Fibroblast of lung (primary cell): ENCODE measurements around the gene TMEM30B. TPM values are rescaled to one million over a fixed set of nuclear protein-coding genes. Genes with fewer than 3 reads are reported as not detected.

Source experiments
- DNase-seq, 2 donors: peaks; one replicate each; pipeline versions ENCODE4 v3.0.0 to v3.0.0-alpha.2; 2010; ENCODE audit warnings: low read depth in 2 of 2
- H2AFZ ChIP-seq: 2 replicates; pipeline ENCODE4 v1.5.1; 2012; ENCODE audit warnings: low read length, control low read depth, inconsistent platforms
- H3K27ac ChIP-seq: 2 replicates; pipeline ENCODE4 v1.5.1; 2011; ENCODE audit warnings: low read length, control low read depth; ENCODE audit not compliant: insufficient read depth
- H3K27me3 ChIP-seq: 2 replicates; pipeline ENCODE4 v1.5.1; 2011; ENCODE audit warnings: mild to moderate bottlenecking, low read length; ENCODE audit not compliant: control insufficient read depth, insufficient read depth
- H3K36me3 ChIP-seq: 2 replicates; pipeline ENCODE4 v1.5.1; 2011; ENCODE audit warnings: low read length; ENCODE audit not compliant: control insufficient read depth, insufficient read depth
- H3K4me1 ChIP-seq: 2 replicates; pipeline ENCODE4 v1.5.1; 2011; ENCODE audit warnings: low read length; ENCODE audit not compliant: control insufficient read depth, insufficient read depth; ENCODE audit errors: extremely low read depth
- H3K4me2 ChIP-seq: 2 replicates; pipeline ENCODE4 v1.5.1; 2011; ENCODE audit warnings: low read length, control low read depth; ENCODE audit not compliant: insufficient read depth; ENCODE audit errors: extremely low read depth
- H3K4me3 ChIP-seq, 4 experiments: fragments of 200-600 bp in 1 of 4; sonication (generic) in 1 of 4; replicated peaks in 1 of 4; 2 replicates each; pipeline ENCODE4 v1.5.1; 2011 to 2016; ENCODE audit warnings: low read length in 4 of 4, low read depth in 3 of 4, mild to moderate bottlenecking in 3 of 4, control low read depth in 2 of 4, inconsistent platforms in 1 of 4, mixed read lengths in 1 of 4; ENCODE audit not compliant: insufficient read depth in 1 of 4; ENCODE audit errors: control extremely low read depth in 1 of 4
- H3K79me2 ChIP-seq: 2 replicates; pipeline ENCODE4 v1.5.1; 2012; ENCODE audit warnings: mild to moderate bottlenecking, low read length, inconsistent platforms; ENCODE audit not compliant: control insufficient read depth, insufficient read depth
- H3K9ac ChIP-seq: 2 replicates; pipeline ENCODE4 v1.5.1; 2011; ENCODE audit warnings: mild to moderate bottlenecking, low read length, control low read depth; ENCODE audit not compliant: insufficient read depth
- H3K9me3 ChIP-seq: 2 replicates; pipeline ENCODE4 v1.5.1; 2012; ENCODE audit warnings: low read depth, low read length; ENCODE audit not compliant: control insufficient read depth, insufficient read depth
- H4K20me1 ChIP-seq: 2 replicates; pipeline ENCODE4 v1.5.1; 2011; ENCODE audit warnings: low read length; ENCODE audit not compliant: control insufficient read depth, insufficient read depth; ENCODE audit errors: extremely low read depth
- EZH2 ChIP-seq: IDR thresholded peaks from 2 replicates; pipeline ENCODE4 v1.5.1; 2012; ENCODE audit warnings: low read length, control low read depth, mild to moderate bottlenecking; ENCODE audit errors: missing control alignments
- polyA plus RNA-seq, 2 donors: library from polyadenylated mRNA; depleted of rRNA in 1 of 2; stranded (reverse) in 1 of 2; unstranded in 1 of 2; fragments of >200 nt; gene quantifications; 2 replicates each; pipeline ENCODE4 v1.2.1, GENCODE V29; 2011 to 2012; ENCODE audit warnings: missing spikeins in 1 of 2
- total RNA-seq: library from RNA; depleted of rRNA; stranded (reverse); fragments of >200 nt; gene quantifications from 2 replicates; pipeline ENCODE4 v1.2.1, GENCODE V29; 2014
- TF ChIP-seq, protein P1 (sequence below), 2 donors: IDR thresholded peaks in 1 of 2; conservative IDR thresholded peaks in 1 of 2; 1 replicate in 1 of 2; 2 replicates in 1 of 2; pipeline ENCODE4 v1.5.1; 2011 to 2012; ENCODE audit warnings: low read length in 2 of 2, control low read depth in 1 of 2, inconsistent platforms in 1 of 2, low read depth in 1 of 2, mild to moderate bottlenecking in 1 of 2

TMEM30B gene
- total and polyA plus RNA-seq, 2 donors (not counting 1 experiment from before 2014, with no cell fraction given): 0.22 to 0.83 TPM

DNA sequence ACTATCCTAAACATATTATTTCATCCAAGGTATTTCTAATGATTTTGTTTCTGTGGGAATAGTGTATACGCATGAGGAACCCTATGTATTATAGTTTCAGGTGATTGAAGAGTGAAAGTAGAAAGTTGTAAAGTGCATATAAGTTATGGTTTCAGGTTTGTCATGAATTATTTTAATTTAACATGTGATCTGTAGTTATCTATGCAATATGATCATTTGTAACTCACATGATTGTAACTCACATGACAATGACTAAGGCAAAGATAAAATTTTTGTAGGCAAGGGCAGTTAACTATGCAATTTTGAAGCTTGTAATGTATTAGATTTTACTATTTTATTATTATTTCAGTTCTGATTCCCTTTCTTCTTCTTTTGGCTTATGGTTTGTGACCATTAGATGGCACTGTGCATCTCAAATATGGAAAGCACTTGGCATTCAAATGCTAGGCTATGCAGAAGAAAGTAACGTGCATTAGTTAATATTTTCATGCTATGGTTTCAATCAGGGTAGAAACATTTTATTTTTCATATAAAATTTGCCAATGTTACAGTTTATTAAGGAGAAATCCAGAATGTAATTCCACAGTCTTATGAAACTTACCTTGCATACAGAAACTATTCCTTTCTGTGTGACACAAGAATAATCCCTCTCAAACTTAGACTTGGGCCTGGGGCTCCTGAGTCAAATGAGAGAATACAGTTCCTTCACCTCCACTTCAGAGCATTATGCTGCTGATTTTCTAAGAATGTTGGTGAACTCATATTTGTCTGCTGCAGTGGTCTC is 15.8 kb upstream of the TMEM30B start:
- H3K27me3 ChIP-seq: no peaks in the 10 kb centered on the region
- H3K9ac ChIP-seq: no peak overlapping the region
- no peak overlapping the region for H3K4me2 ChIP-seq
- TF ChIP-seq EZH2: no peak
- TF ChIP-seq, protein P1, sequence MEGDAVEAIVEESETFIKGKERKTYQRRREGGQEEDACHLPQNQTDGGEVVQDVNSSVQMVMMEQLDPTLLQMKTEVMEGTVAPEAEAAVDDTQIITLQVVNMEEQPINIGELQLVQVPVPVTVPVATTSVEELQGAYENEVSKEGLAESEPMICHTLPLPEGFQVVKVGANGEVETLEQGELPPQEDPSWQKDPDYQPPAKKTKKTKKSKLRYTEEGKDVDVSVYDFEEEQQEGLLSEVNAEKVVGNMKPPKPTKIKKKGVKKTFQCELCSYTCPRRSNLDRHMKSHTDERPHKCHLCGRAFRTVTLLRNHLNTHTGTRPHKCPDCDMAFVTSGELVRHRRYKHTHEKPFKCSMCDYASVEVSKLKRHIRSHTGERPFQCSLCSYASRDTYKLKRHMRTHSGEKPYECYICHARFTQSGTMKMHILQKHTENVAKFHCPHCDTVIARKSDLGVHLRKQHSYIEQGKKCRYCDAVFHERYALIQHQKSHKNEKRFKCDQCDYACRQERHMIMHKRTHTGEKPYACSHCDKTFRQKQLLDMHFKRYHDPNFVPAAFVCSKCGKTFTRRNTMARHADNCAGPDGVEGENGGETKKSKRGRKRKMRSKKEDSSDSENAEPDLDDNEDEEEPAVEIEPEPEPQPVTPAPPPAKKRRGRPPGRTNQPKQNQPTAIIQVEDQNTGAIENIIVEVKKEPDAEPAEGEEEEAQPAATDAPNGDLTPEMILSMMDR (conservative IDR thresholded peaks at IDR 0.05 in 1 of 2, IDR thresholded peaks at IDR 0.05 in 1 of 2; ENCODE audit: low read depth in 1 of 2, low read length in 2 of 2): peak; percentile 71 to 72
- H3K79me2 ChIP-seq: no peaks in the 10 kb centered on the region
- H3K4me1 ChIP-seq: no peaks in the 10 kb centered on the region
- H4K20me1 ChIP-seq: no peaks in the 10 kb centered on the region
- H3K4me3 ChIP-seq: no peak overlapping the region
- no peak overlapping the region for H2AFZ ChIP-seq
- no peak overlapping the region for H3K27ac ChIP-seq
- no peaks in the 10 kb centered on the region for H3K9me3 ChIP-seq
- peak; percentile 21 to 68 for DNase-seq
- no peaks in the 10 kb centered on the region for H3K36me3 ChIP-seq

DNA sequence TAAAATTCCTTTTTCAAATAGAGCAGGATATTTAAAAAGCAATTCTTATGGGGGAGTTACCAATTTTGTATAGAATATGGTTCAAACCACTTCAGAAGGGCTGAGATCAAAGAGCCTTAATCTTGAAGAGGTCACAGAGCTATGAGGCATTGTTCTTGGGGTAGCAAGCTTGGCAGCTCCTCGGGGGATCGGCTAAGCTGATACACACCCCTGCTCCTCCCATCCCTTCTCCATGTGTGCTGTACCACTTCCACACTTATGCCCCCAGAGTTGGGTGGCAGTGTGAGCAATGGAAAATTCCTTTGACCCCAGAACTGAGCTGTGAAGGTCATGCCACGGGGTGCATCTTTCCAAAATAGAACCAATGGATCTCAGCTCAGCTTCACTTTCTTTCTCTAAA is 15.0 kb upstream of the TMEM30B start:
- Histone ChIP-seq H3K9me3 (no peaks in the 10 kb centered on the region), H3K4me1 (no peaks in the 10 kb centered on the region), H3K4me2 (no peak overlapping the region), H3K79me2 (no peaks in the 10 kb centered on the region), H4K20me1 (no peaks in the 10 kb centered on the region), H3K27ac (no peak overlapping the region), H3K36me3 (no peaks in the 10 kb centered on the region), H2AFZ (no peak overlapping the region), H3K4me3 (no peak overlapping the region), H3K27me3 (no peaks in the 10 kb centered on the region), H3K9ac (no peak overlapping the region)
- no peak for DNase-seq
- TF ChIP-seq, protein P1 (conservative IDR thresholded peaks at IDR 0.05 in 1 of 2, IDR thresholded peaks at IDR 0.05 in 1 of 2; ENCODE audit: low read depth in 1 of 2, low read length in 2 of 2): no peak
- TF ChIP-seq EZH2: no peak

DNA sequence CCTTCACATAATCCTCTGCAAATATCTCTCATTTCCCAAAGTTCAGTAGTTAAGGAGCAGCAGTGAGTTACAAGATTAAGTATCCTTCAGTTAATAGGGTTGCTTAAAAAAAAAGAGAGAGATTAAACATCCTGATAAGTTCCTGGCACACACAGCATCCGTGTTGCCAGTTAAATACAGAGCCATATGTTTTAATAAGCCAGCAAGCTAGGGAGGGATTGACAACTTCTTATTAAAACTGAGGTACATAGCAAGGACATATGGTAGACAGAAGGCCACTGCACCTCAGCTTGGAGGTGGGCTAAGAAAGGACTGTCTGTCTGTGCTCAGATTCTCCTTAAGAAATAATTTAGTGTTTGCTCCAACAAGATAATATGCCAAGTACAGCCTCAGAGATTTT is 9.6 kb upstream of the TMEM30B start:
- H3K27ac ChIP-seq: no peak overlapping the region
- no peaks in the 10 kb centered on the region for H3K9me3 ChIP-seq
- H4K20me1 ChIP-seq: no peaks in the 10 kb centered on the region
- H3K4me2 ChIP-seq: no peak overlapping the region
- DNase-seq: no peak
- no peak for TF ChIP-seq EZH2
- TF ChIP-seq, protein P1 (conservative IDR thresholded peaks at IDR 0.05 in 1 of 2, IDR thresholded peaks at IDR 0.05 in 1 of 2; ENCODE audit: low read depth in 1 of 2, low read length in 2 of 2): no peak
- H3K4me1 ChIP-seq: no peaks in the 10 kb centered on the region
- peaks cover 2% of the 10 kb centered on the region for H3K27me3 ChIP-seq
- no peak overlapping the region for H3K9ac ChIP-seq
- no peaks in the 10 kb centered on the region for H3K36me3 ChIP-seq
- H2AFZ ChIP-seq: no peak overlapping the region
- H3K79me2 ChIP-seq: no peaks in the 10 kb centered on the region
- no peak overlapping the region for H3K4me3 ChIP-seq
